H1 (cell line): ENCODE data around the gene TK2. TPM values are rescaled to one million over a fixed set of nuclear protein-coding genes. Genes with fewer than 3 reads are reported as not detected.

Experiments
- GTF2F1 ChIP-seq: IDR thresholded peaks from 2 replicates; pipeline ENCODE4 v1.6.1; 2012; ENCODE audit warnings: low read depth, low read length, improper control_type of control experiment, borderline replicate concordance
- POLR2AphosphoS5 ChIP-seq: IDR thresholded peaks from 2 replicates; pipeline ENCODE4 v1.6.1; 2011; ENCODE audit warnings: low read depth, low read length
- RAD21 ChIP-seq, 2 experiments: IDR thresholded peaks in 1 of 2; conservative IDR thresholded peaks in 1 of 2; 2 replicates each; pipeline ENCODE4 v1.6.1; 2011; ENCODE audit warnings: low read depth in 2 of 2, low read length in 2 of 2, improper control_type of control experiment in 1 of 2, inconsistent platforms in 1 of 2, mild to moderate bottlenecking in 1 of 2, moderate library complexity in 1 of 2
- SIN3A ChIP-seq, 2 experiments: IDR thresholded peaks in 1 of 2; conservative IDR thresholded peaks in 1 of 2; 2 replicates each; pipeline ENCODE4 v1.6.1; 2011 to 2012; ENCODE audit warnings: low read length in 2 of 2, improper control_type of control experiment in 1 of 2, low read depth in 1 of 2, mild to moderate bottlenecking in 1 of 2
- SP2 ChIP-seq: IDR thresholded peaks from 2 replicates; pipeline ENCODE4 v1.6.1; 2012; ENCODE audit warnings: mild to moderate bottlenecking, low read length, inconsistent platforms
- polyA plus RNA-seq, 7 experiments: library from polyadenylated mRNA; depleted of rRNA in 3 of 7; stranded (reverse) in 5 of 7; unstranded in 2 of 7; fragments of >200 nt in 5 of 7; fragments of 200-250 nt in 2 of 7; gene quantifications; 1 replicate in 5 of 7; 2 replicates in 1 of 7; 4 replicates in 1 of 7; pipeline versions ENCODE4 v1.2.1 to v1.2.3, GENCODE V29; 2011 to 2013; ENCODE audit warnings: missing spikeins in 2 of 7, mixed read lengths in 2 of 7
- total RNA-seq: library from RNA; stranded (reverse); fragmentation: NEBNext Ultra II Directional; extraction: Animal tissue kit (Norgen Biotek cat#: 25700); gene quantifications from 2 replicates; pipeline ENCODE4 v1.2.1, GENCODE V29; 2021

The TK2 gene
- total and polyA plus RNA-seq, 2 of the 8 experiments (the other 6 are each of a cell fraction or from before 2014, with no cell fraction given): 2.7 to 3.6 TPM

DNA sequence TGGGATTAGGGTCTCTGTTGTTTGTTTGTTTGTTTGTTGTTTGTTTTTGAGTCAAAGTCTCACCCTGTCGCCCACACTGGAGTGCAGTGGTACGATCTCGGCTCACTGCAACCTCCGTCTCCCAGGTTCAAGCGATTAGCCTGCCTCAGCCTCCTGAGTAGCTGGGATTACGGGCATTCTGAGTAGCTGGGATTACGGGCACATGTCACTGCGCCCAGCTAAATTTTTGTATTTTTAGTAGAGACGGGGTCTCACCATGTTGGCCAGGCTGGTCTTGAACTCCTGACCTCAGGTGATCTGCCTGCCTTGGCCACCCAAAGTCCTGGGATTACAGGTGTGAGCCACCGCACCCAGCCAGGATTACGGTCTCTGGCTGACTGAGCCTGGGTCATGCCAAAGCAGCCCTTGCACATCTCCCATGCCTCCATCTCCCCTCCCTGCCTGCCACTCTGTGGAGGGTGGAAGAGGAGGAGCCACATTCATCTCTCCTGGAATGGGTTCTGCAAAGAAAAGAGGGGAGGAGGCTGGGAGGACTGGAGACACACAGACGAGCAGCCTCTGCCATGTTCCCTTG, 63.6 kb downstream of the TK2 start (continued):
- no peak for TF ChIP-seq SP2
- no peak for TF ChIP-seq GTF2F1
- TF ChIP-seq POLR2AphosphoS5: no peak
- no peak for TF ChIP-seq RAD21 (IDR thresholded peaks at IDR 0.05 in 1 of 2, conservative IDR thresholded peaks at IDR 0.05 in 1 of 2; ENCODE audit: low read depth in 2 of 2, low read length in 2 of 2)
- TF ChIP-seq SIN3A (conservative IDR thresholded peaks at IDR 0.05 in 1 of 2, IDR thresholded peaks at IDR 0.05 in 1 of 2; ENCODE audit: low read depth in 1 of 2, low read length in 2 of 2): no peak
